ENCODE results near the gene SELENOK. TPM values are rescaled to one million over a fixed set of nuclear protein-coding genes. Genes with fewer than 3 reads are reported as not detected.

Gene SELENOK
- total and polyA plus RNA-seq, 2 of the 13 experiments (the other 11 are each of a cell fraction or from before 2014, with no cell fraction given): 67.0 to 81.0 TPM

- no peak for TF ChIP-seq CEBPZ (IDR thresholded peaks at IDR 0.05; ENCODE audit: low read length)
- TF ChIP-seq HOXA5 (CRISPR knock-in tag; IDR thresholded peaks at IDR 0.05): no peak; the same call in 1 of the 2 replicates
- 0 out of 2 replicates have a peak, but pooled peaks have one; percentile 29 for TF ChIP-seq ZGPAT (CRISPR knock-in tag; IDR thresholded peaks at IDR 0.05)
- TF ChIP-seq ZNF839 (CRISPR knock-in tag; IDR thresholded peaks at IDR 0.05; ENCODE audit: borderline replicate concordance): no peak
- TF ChIP-seq YY1 (IDR thresholded peaks at IDR 0.05; ENCODE audit: insufficient read depth, insufficient replicate concordance, low read depth, low read length): no peak
- no peak for TF ChIP-seq MYPOP (CRISPR knock-in tag; IDR thresholded peaks at IDR 0.05)
- TF ChIP-seq RFX3 (CRISPR knock-in tag; IDR thresholded peaks at IDR 0.05): no peak
- no peak for TF ChIP-seq ATF5 (CRISPR knock-in tag; IDR thresholded peaks at IDR 0.05; ENCODE audit: low read depth)
- no peak for TF ChIP-seq GLI4 (CRISPR knock-in tag; IDR thresholded peaks at IDR 0.05; ENCODE audit: borderline replicate concordance)
- TF ChIP-seq ZNF510 (CRISPR knock-in tag; IDR thresholded peaks at IDR 0.05; ENCODE audit: low read depth): 0 out of 2 replicates have a peak, but pooled peaks have one; percentile 6
- TF ChIP-seq SIX4 (CRISPR knock-in tag; IDR thresholded peaks at IDR 0.05): no peak; the same call in 1 of the 2 replicates
- no peak for TF ChIP-seq ZSCAN9 (CRISPR knock-in tag; IDR thresholded peaks at IDR 0.05; ENCODE audit: borderline replicate concordance)
- no peak for TF ChIP-seq TFE3 (CRISPR knock-in tag; IDR thresholded peaks at IDR 0.05)
- TF ChIP-seq ATF3 (CRISPR knock-in tag; IDR thresholded peaks at IDR 0.05): no peak; the same call in 1 of the 2 replicates
- no peak for TF ChIP-seq SRF (IDR thresholded peaks at IDR 0.05; ENCODE audit: low read depth, low read length)
- TF ChIP-seq NR2F1 (CRISPR knock-in tag; IDR thresholded peaks at IDR 0.05): peak; percentile 91 to 97
Measured at GRCh38 chr3:53843195-53844177, 48.2 kb downstream of the SELENOK start (continued).
